Testis (tissue), 3 donors: ENCODE measurements around the gene ECHS1. TPM values are rescaled to one million over a fixed set of nuclear protein-coding genes. Genes with fewer than 3 reads are reported as not detected.
A peak's percentile ranks its signal among the peaks of the same experiment; 100 is the strongest.
"Not testable (repeated sequence)": the region's sequence is repeated elsewhere in the genome, so short reads cannot be mapped to it uniquely, and the experiment has no call there.

Experiments used
- DNase-seq: peaks from one replicate; pipeline ENCODE4 v3.0.0-alpha.2; 2019
- H3K27ac ChIP-seq, 2 donors: fragments of 200-600 bp; sonication (generic); one replicate each; pipeline ENCODE4 v1.5.1; 2019
- H3K27me3 ChIP-seq: fragments of 200-600 bp; sonication (generic); one replicate; pipeline ENCODE4 v1.5.1; 2019
- H3K36me3 ChIP-seq: fragments of 200-600 bp; sonication (generic); one replicate; pipeline ENCODE4 v1.5.1; 2017; ENCODE audit warnings: low read depth; ENCODE audit errors: missing control alignments
- H3K4me1 ChIP-seq: fragments of 200-600 bp; sonication (generic); one replicate; pipeline ENCODE4 v1.5.1; 2019
- H3K4me3 ChIP-seq, 2 donors: fragments of 200-600 bp; sonication (generic); one replicate each; pipeline ENCODE4 v1.5.1; 2017 to 2019
- H3K9me3 ChIP-seq: fragments of 200-600 bp; sonication (generic); one replicate; pipeline ENCODE4 v1.5.1; 2017
- POLR2A ChIP-seq: fragments of 450-650 bp; IDR thresholded peaks from one replicate; pipeline ENCODE4 v1.6.1; 2017; ENCODE audit warnings: antibody characterized with exemption, mild to moderate bottlenecking, moderate library complexity
- WGBS, 2 donors: methylation state at CpG; one replicate each; pipeline ENCODE4 v1.1.5; 2018; 5-methylcytosine and 5-hydroxymethylcytosine counted together
- intact Hi-C: fragments of 100-400 bp; cut with DNase I; formaldehyde crosslinking; loops from one replicate; pipeline ENCODE4 v1.15.1; 2023; ENCODE audit warnings: low total_unique reads
- polyA plus RNA-seq: library from polyadenylated mRNA; stranded (reverse); fragments of 350-450 nt; fragmentation: Illumina TruSeq; extraction: RNeasy Lipid Tissue Mini Kit (QIAGEN cat#74804); gene quantifications from one replicate; pipeline ENCODE4 v1.2.3, GENCODE V29; 2014; ENCODE audit warnings: low read depth, low replicate concordance; ENCODE audit not compliant: insufficient read depth
- total RNA-seq, 2 donors: library from RNA; depleted of rRNA; stranded (reverse); fragments of >200 nt; gene quantifications; one replicate each; pipeline ENCODE4 v1.2.3, GENCODE V29; 2016
- TF ChIP-seq, protein P1 (sequence below), 3 experiments: fragments of 450-650 bp in 2 of 3; fragments of 200-600 bp in 1 of 3; sonication (generic) in 1 of 3; IDR thresholded peaks; one replicate each; pipeline ENCODE4 v1.5.1; 2016 to 2019; ENCODE audit warnings: antibody characterized with exemption in 3 of 3, mild to moderate bottlenecking in 2 of 3, moderate library complexity in 1 of 3

The ECHS1 gene
- total and polyA plus RNA-seq, 3 donors from 2014 or later, result 104 to 118 (median 118) TPM

DNA sequence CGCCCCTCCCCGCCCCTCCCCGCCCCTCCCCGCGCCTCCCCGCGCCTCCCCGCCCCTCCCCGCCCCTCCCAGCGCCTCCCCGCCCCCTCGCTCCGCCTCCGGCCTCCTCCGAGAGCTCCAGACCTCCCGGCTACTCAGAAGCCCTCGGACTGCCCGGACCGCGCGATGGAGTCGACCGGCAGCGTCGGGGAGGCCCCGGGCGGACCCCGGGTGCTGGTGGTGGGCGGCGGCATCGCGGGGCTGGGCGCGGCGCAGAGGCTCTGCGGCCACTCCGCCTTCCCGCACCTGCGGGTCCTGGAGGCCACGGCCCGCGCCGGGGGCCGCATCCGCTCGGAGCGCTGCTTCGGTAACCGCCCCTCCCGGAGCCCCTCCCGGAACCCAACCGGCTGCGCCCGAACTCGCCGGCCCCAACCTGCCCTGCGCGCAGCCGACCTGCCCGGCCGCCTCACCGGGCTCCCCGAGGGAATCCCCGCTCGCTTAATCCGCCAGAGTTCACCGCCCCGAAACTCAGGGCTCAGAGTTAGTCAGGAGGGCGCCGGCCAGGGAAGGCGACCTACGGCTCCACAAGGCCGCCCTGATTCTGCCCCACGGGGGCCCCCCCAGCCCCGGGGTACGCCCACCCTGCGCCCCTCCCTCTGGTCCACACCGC lies 6.1 kb upstream of the ECHS1 start, which contains the start of gene PAOX:
Gene PAOX (plus strand): TSS at position 111 of the 649 bp plus-strand sequence. CDS start 55 bp downstream, at position 166.
- H3K4me3 ChIP-seq, result peak within 1 kb of the TSS; percentile 75 to 90
- peaks cover 5% of the 10 kb centered on the region for H3K4me1 ChIP-seq
- WGBS, 2 donors, result 1 to 10% methylated on average over 9 to 48 of the region's 78 CpGs
- no peaks in the 10 kb centered on the region for H3K9me3 ChIP-seq
- intact Hi-C loops, result no loop called here
- DNase-seq, result peak; percentile 67
- TF ChIP-seq POLR2A, result no peak
- TF ChIP-seq, protein P1, sequence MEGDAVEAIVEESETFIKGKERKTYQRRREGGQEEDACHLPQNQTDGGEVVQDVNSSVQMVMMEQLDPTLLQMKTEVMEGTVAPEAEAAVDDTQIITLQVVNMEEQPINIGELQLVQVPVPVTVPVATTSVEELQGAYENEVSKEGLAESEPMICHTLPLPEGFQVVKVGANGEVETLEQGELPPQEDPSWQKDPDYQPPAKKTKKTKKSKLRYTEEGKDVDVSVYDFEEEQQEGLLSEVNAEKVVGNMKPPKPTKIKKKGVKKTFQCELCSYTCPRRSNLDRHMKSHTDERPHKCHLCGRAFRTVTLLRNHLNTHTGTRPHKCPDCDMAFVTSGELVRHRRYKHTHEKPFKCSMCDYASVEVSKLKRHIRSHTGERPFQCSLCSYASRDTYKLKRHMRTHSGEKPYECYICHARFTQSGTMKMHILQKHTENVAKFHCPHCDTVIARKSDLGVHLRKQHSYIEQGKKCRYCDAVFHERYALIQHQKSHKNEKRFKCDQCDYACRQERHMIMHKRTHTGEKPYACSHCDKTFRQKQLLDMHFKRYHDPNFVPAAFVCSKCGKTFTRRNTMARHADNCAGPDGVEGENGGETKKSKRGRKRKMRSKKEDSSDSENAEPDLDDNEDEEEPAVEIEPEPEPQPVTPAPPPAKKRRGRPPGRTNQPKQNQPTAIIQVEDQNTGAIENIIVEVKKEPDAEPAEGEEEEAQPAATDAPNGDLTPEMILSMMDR (IDR thresholded peaks at IDR 0.05), result no peak
- H3K27me3 ChIP-seq, result no peaks in the 10 kb centered on the region
- peak within 1 kb of the TSS; percentile 84 to 88 for H3K27ac ChIP-seq
- no peaks in the 10 kb centered on the region for H3K36me3 ChIP-seq

- TF ChIP-seq, protein P1 (IDR thresholded peaks at IDR 0.05), result no peak
- no peak for TF ChIP-seq POLR2A
- no peaks in the 10 kb centered on the region for H3K9me3 ChIP-seq
- H3K36me3 ChIP-seq, result no peaks in the 10 kb centered on the region
- H3K4me3 ChIP-seq, result peak overlapping the region; percentile 75 to 90
- peak overlapping the region; percentile 84 to 88 for H3K27ac ChIP-seq
- H3K4me1 ChIP-seq, result peaks cover 8% of the 10 kb centered on the region
- WGBS, 2 donors, result 0% methylated on average over 45 to 74 of the region's 90 CpGs
- peak; percentile 70 for DNase-seq
- H3K27me3 ChIP-seq, result no peaks in the 10 kb centered on the region
- intact Hi-C loops, result no loop called here
These were observed 5.3 kb upstream of the ECHS1 start for GRCh38 chr10:133378251-133379096.

DNA sequence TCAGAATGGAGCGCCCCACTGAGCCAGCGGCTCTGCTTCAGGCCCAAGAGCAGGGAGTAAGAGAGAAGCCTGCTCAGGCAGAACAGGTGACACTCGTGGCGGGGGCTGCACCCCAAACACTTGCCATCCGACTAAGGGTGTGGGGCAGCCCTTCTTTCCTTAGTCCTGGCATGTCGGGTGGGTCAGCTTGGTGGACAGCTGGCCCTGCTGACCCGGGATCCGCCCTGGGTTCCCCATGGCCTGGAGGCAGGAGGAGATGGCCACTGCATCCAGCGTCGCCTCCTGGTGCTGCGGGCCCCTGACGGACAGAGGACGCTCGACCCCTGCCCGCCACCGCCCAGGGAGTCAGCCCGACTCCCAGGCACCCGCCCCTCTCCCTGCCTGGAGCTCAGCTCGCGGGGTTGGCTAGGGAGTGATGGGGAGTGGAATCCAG lies 4.7 kb upstream of the ECHS1 start:
- peak overlapping the region; percentile 84 to 88 for H3K27ac ChIP-seq
- DNase-seq, result no peak
- TF ChIP-seq, protein P1 (IDR thresholded peaks at IDR 0.05), result no peak
- no peaks in the 10 kb centered on the region for H3K9me3 ChIP-seq
- WGBS, 2 donors, result 24% methylated on average over 20 of the region's 20 CpGs; no CpG with 5 or more reads in 1 of the 2 donors
- H3K27me3 ChIP-seq, result no peaks in the 10 kb centered on the region
- intact Hi-C loops, result no loop called here
- H3K4me1 ChIP-seq, result peaks cover 8% of the 10 kb centered on the region
- peak overlapping the region; percentile 75 to 90 for H3K4me3 ChIP-seq
- no peaks in the 10 kb centered on the region for H3K36me3 ChIP-seq

- Histone ChIP-seq H3K9me3 (no peaks in the 10 kb centered on the region), H3K27ac (no peak overlapping the region), H3K36me3 (no peaks in the 10 kb centered on the region), H3K27me3 (no peaks in the 10 kb centered on the region), H3K4me1 (peaks cover 12% of the 10 kb centered on the region), H3K4me3 (no peak overlapping the region)
- TF ChIP-seq, protein P1 (IDR thresholded peaks at IDR 0.05), result no peak
- TF ChIP-seq POLR2A, result no peak
- intact Hi-C loops, result no loop called here
- DNase-seq, result no peak
- 79 to 84% methylated on average over 5 to 30 of the region's 30 CpGs for WGBS, 2 donors
These were observed 4.1 kb upstream of the ECHS1 start for GRCh38 chr10:133377025-133377817.

GRCh38 chr10:133376183-133376582 lies 3.0 kb upstream of the ECHS1 start:
- H3K27ac ChIP-seq, H3K36me3 ChIP-seq, H3K27me3 ChIP-seq, intact Hi-C loops, DNase-seq, H3K9me3 ChIP-seq, H3K4me3 ChIP-seq: not testable (repeated sequence)
- 89 to 96% methylated on average over 5 of the region's 5 CpGs for WGBS, 2 donors
- peaks cover 16% of the 10 kb centered on the region for H3K4me1 ChIP-seq
